ENCODE results near the gene SLC47A1. TPM values are rescaled to one million over a fixed set of nuclear protein-coding genes. Genes with fewer than 3 reads are reported as not detected.
"Not testable (repeated sequence)": the region's sequence is repeated elsewhere in the genome, so short reads cannot be mapped to it uniquely, and the experiment has no call there.

SLC47A1 gene
- total RNA-seq, 2 experiments from 2014 or later, result not detected

DNA sequence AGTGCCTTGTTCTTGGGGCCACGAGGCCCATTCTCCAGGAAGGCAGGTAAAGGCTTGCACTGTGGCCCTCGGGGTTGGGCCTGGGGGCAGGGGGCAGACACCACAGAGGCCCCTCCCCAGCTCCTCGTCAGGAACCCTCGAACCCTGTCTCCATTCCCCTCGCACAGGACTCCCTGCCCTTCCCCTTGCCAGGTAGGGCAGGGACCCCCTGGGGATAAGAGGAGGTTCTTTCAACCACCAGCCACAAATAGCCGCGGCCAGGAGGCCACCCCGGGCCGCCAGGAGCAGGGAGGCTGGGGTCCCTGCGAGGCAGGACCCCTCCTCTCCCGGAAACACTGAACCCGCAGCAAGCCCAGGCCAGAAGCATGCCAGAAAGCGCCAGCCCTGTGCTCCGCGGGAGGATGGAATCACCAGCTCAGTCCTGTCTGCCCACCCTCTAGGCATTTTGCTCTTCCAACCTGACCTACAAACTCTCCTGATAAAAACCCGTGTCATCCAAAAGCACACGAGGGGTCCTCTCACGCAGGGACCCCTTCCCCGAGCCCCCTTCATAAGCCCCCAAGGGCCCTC is 45.6 kb downstream of the SLC47A1 start:
- H3K4me3 Mint-ChIP-seq, result no peak overlapping the region
- Histone ChIP-seq H3K4me3 (ENCODE audit: low read length) (no peak overlapping the region), H3K9me3 (ENCODE audit: control insufficient read depth in 1 of 2, insufficient read depth in 1 of 2, low read length in 2 of 2) (peaks cover 0 to 10% of the 10 kb centered on the region in 2 experiments), H3K4me1 (ENCODE audit: insufficient read depth, low read length) (peaks cover 2% of the 10 kb centered on the region), H3K27ac (ENCODE audit: low read depth in 1 of 2, low read length in 2 of 2) (no peak overlapping the region), H3K27me3 (ENCODE audit: control insufficient read depth in 1 of 2, insufficient read depth in 2 of 2, low read length in 2 of 2) (peaks cover 31 to 32% of the 10 kb centered on the region in 2 experiments), H3K36me3 (ENCODE audit: insufficient read depth, low read length) (no peaks in the 10 kb centered on the region)
- no peak overlapping the region for H3K27ac Mint-ChIP-seq
- H3K4me1 Mint-ChIP-seq (ENCODE audit: low read depth), result no peaks in the 10 kb centered on the region
- DNase-seq (no peak), ATAC-seq (ENCODE audit: poor library complexity) (no peak)
- no peaks in the 10 kb centered on the region for H3K9me3 Mint-ChIP-seq
- POLR2A ChIA-PET, result no interaction called here
- CTCF ChIA-PET, result no interaction called here
- intact Hi-C loops (cut with DNase I, micrococcal nuclease), result no loop called here
- TF ChIP-seq, protein P1, sequence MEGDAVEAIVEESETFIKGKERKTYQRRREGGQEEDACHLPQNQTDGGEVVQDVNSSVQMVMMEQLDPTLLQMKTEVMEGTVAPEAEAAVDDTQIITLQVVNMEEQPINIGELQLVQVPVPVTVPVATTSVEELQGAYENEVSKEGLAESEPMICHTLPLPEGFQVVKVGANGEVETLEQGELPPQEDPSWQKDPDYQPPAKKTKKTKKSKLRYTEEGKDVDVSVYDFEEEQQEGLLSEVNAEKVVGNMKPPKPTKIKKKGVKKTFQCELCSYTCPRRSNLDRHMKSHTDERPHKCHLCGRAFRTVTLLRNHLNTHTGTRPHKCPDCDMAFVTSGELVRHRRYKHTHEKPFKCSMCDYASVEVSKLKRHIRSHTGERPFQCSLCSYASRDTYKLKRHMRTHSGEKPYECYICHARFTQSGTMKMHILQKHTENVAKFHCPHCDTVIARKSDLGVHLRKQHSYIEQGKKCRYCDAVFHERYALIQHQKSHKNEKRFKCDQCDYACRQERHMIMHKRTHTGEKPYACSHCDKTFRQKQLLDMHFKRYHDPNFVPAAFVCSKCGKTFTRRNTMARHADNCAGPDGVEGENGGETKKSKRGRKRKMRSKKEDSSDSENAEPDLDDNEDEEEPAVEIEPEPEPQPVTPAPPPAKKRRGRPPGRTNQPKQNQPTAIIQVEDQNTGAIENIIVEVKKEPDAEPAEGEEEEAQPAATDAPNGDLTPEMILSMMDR (IDR thresholded peaks at IDR 0.05), result no peak
- peaks cover 41% of the 10 kb centered on the region for H3K27me3 Mint-ChIP-seq
- H3K36me3 Mint-ChIP-seq (ENCODE audit: low read depth), result no peaks in the 10 kb centered on the region

DNA sequence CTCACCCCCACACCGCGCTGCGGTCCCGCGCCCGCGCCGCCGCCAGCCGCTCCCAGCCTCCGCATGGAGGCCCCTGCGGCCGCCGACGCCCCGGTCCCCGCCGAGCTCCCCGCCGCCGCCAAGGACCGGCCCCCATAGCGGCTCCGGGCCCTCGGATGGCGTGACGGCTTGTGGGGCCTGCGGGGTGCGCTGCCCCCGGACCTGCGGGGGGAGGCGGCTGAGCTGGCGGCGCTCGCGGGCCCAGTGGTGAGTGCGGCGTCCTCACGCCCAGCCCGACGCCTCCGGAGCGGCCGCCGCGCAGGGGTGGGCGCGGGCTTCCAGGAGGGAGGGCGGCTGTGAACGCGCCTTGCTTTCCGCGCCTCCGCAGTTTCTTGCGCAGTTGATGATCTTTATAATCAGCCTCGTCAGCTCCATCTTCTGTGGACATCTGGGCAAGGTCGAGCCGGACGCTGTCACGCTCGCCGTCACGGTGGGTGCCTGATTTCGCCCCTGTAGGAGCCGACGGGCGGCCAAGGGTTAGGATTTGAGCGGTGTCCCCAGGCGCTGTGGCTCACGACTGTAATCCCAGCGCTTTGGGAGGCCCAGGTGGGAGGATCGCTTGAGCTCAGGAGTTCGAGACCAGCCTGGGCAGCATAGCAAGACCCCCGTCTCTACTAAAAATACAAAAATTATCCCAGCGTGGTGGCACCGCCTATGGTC is 46.4 kb downstream of the SLC47A1 start:
- Histone ChIP-seq H3K9me3 (ENCODE audit: control insufficient read depth in 1 of 2, insufficient read depth in 1 of 2, low read length in 2 of 2) (peaks cover 0 to 10% of the 10 kb centered on the region in 2 experiments), H3K36me3 (ENCODE audit: insufficient read depth, low read length) (no peaks in the 10 kb centered on the region), H3K27me3 (ENCODE audit: control insufficient read depth in 1 of 2, insufficient read depth in 2 of 2, low read length in 2 of 2) (peaks cover 31 to 32% of the 10 kb centered on the region in 2 experiments), H3K4me3 (ENCODE audit: low read length) (no peak overlapping the region), H3K27ac (ENCODE audit: low read depth in 1 of 2, low read length in 2 of 2) (no peak overlapping the region), H3K4me1 (ENCODE audit: insufficient read depth, low read length) (peaks cover 2% of the 10 kb centered on the region)
- ChIA-PET CTCF (no interaction called here), POLR2A (interaction anchor here (0.6 kb wide), 1 partner anchor 46 kb away, joined by 3 read pairs; no protein-coding TSS in a partner anchor)
- Mint-ChIP-seq H3K4me3 (no peak overlapping the region), H3K9me3 (no peaks in the 10 kb centered on the region), H3K27me3 (peaks cover 39% of the 10 kb centered on the region), H3K27ac (no peak overlapping the region), H3K36me3 (ENCODE audit: low read depth) (no peaks in the 10 kb centered on the region), H3K4me1 (ENCODE audit: low read depth) (no peaks in the 10 kb centered on the region)
- DNase-seq, result peak in 1 of 14 experiments; percentile 9
- intact Hi-C loops (cut with DNase I, micrococcal nuclease), result no loop called here
- TF ChIP-seq, protein P1 (IDR thresholded peaks at IDR 0.05), result no peak
- ATAC-seq (ENCODE audit: poor library complexity), result no peak

DNA sequence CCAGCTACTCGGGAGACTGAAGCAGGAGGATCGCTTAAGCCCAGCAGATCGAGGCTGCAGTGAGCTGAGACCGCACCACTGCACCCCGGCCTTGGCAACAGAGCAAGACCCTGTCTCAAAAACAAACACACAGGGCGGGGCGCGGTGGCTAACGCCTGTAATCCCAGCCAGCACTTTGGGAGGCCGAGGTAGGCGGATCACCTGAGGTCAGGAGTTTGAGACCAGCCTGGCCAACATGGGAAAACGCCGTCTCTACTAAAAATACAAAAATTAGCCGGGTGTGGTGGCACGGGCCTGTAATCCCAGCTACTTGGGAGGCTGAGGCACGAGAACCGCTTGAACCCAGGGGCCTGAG is 46.9 kb downstream of the SLC47A1 start:
- H3K27me3 Mint-ChIP-seq, result peaks cover 43% of the 10 kb centered on the region

DNA sequence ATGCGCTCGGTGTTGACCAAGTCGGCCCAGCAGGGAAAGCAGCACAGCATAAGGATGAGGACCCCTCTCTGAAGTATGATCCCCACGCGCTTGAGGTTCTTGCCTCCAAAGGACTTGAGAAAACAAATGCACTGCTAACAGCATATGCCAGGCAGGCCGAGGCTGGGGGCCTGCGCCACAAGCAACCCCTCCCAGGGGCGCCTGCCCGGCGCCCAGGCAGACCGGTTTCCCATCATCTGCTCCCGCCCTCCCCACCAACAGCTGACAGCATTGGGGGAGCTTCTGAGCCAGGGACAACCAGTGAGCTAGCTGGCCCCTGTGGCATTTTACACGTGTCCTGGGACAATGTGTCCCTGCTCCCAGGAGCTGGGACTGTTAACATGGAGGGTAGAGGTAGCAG is 48.5 kb downstream of the SLC47A1 start:
- H3K4me3 Mint-ChIP-seq; H3K27ac ChIP-seq (ENCODE audit: low read depth in 1 of 2, low read length in 2 of 2); H3K4me1 ChIP-seq (ENCODE audit: insufficient read depth, low read length); H3K36me3 ChIP-seq (ENCODE audit: insufficient read depth, low read length); H3K36me3 Mint-ChIP-seq (ENCODE audit: low read depth); POLR2A ChIA-PET; H3K4me1 Mint-ChIP-seq (ENCODE audit: low read depth); ATAC-seq (ENCODE audit: poor library complexity); H3K9me3 Mint-ChIP-seq; H3K4me3 ChIP-seq (ENCODE audit: low read length); H3K27ac Mint-ChIP-seq; DNase-seq; intact Hi-C loops (cut with DNase I, micrococcal nuclease); CTCF ChIA-PET: not testable (repeated sequence)
- Histone ChIP-seq H3K27me3 (ENCODE audit: control insufficient read depth in 1 of 2, insufficient read depth in 2 of 2, low read length in 2 of 2) (peaks cover 32 to 36% of the 10 kb centered on the region in 2 experiments), H3K9me3 (ENCODE audit: control insufficient read depth in 1 of 2, insufficient read depth in 1 of 2, low read length in 2 of 2) (peaks cover 0 to 10% of the 10 kb centered on the region in 2 experiments)
- H3K27me3 Mint-ChIP-seq, result peaks cover 44% of the 10 kb centered on the region

More for the DNA sequence above, 46.9 kb downstream of the SLC47A1 start:
- intact Hi-C loops (cut with DNase I, micrococcal nuclease); H3K36me3 ChIP-seq (ENCODE audit: insufficient read depth, low read length); H3K9me3 Mint-ChIP-seq; DNase-seq; H3K27ac ChIP-seq (ENCODE audit: low read depth in 1 of 2, low read length in 2 of 2); CTCF ChIA-PET; H3K4me1 ChIP-seq (ENCODE audit: insufficient read depth, low read length); H3K36me3 Mint-ChIP-seq (ENCODE audit: low read depth); H3K4me3 ChIP-seq (ENCODE audit: low read length); H3K4me1 Mint-ChIP-seq (ENCODE audit: low read depth); ATAC-seq (ENCODE audit: poor library complexity); H3K4me3 Mint-ChIP-seq; H3K27ac Mint-ChIP-seq: not testable (repeated sequence)
- POLR2A ChIA-PET, result interaction anchor here (0.6 kb wide), 1 partner anchor 46 kb away, joined by 3 read pairs; no protein-coding TSS in a partner anchor
- Histone ChIP-seq H3K27me3 (ENCODE audit: control insufficient read depth in 1 of 2, insufficient read depth in 2 of 2, low read length in 2 of 2) (peaks cover 32 to 34% of the 10 kb centered on the region in 2 experiments), H3K9me3 (ENCODE audit: control insufficient read depth in 1 of 2, insufficient read depth in 1 of 2, low read length in 2 of 2) (peaks cover 0 to 10% of the 10 kb centered on the region in 2 experiments)
